ENCODE results near the gene CEACAM1. TPM values are rescaled to one million over a fixed set of nuclear protein-coding genes. Genes with fewer than 3 reads are reported as not detected.
"Not testable (repeated sequence)": the region's sequence is repeated elsewhere in the genome, so short reads cannot be mapped to it uniquely, and the experiment has no call there.

CEACAM1 gene
- total RNA-seq, 3 donors from 2014 or later (not counting 1 experiment from before 2014, with no cell fraction given), result 1.3 to 1.9 TPM; not detected in 1

GRCh38 chr19:42552086-42553065 is 24.1 kb upstream of the CEACAM1 start:
- no peaks in the 10 kb centered on the region for H3K27me3 ChIP-seq (ENCODE audit: control insufficient read depth, insufficient read depth, low read length)
- DNase-seq (no peak), ATAC-seq (no peak)
- H3K27me3 Mint-ChIP-seq (ENCODE audit: low read depth in 2 of 2), result peaks cover 15% of the 10 kb centered on the region in 2 donors
- H3K9me3 ChIP-seq (ENCODE audit: control insufficient read depth, insufficient read depth, low read length), result no peaks in the 10 kb centered on the region
- no peak overlapping the region for H3K4me3 Mint-ChIP-seq
- intact Hi-C loops (cut with micrococcal nuclease), result no loop called here
- H3K36me3 Mint-ChIP-seq, result no peaks in the 10 kb centered on the region
- no peak overlapping the region for H3K27ac ChIP-seq (ENCODE audit: low read length)
- peaks cover 31% of the 10 kb centered on the region for H3K4me1 ChIP-seq (ENCODE audit: control insufficient read depth, insufficient read depth, low read length)
- H3K4me1 Mint-ChIP-seq, result peaks cover 6 to 11% of the 10 kb centered on the region in 2 donors
- TF ChIP-seq CTCF (IDR thresholded peaks at IDR 0.05), result no peak
- H3K36me3 ChIP-seq (ENCODE audit: control insufficient read depth, insufficient read depth, low read length), result no peaks in the 10 kb centered on the region
- H3K9me3 Mint-ChIP-seq, result no peaks in the 10 kb centered on the region
- peak overlapping the region in 1 of 2 donors; percentile 38 for H3K27ac Mint-ChIP-seq
- WGBS (ENCODE audit: insufficient coverage), result 83% methylated on average over 8 of the region's 8 CpGs
- H3K4me3 ChIP-seq (ENCODE audit: low read length), result no peak overlapping the region

GRCh38 chr19:42550521-42550920 is 22.2 kb upstream of the CEACAM1 start:
- H3K4me3 ChIP-seq (ENCODE audit: low read length); H3K27me3 ChIP-seq (ENCODE audit: control insufficient read depth, insufficient read depth, low read length); H3K9me3 ChIP-seq (ENCODE audit: control insufficient read depth, insufficient read depth, low read length); H3K27ac ChIP-seq (ENCODE audit: low read length); H3K36me3 ChIP-seq (ENCODE audit: control insufficient read depth, insufficient read depth, low read length); H3K9me3 Mint-ChIP-seq; DNase-seq; intact Hi-C loops (cut with micrococcal nuclease); H3K27ac Mint-ChIP-seq; H3K4me3 Mint-ChIP-seq; H3K4me1 Mint-ChIP-seq; ATAC-seq; H3K36me3 Mint-ChIP-seq: not testable (repeated sequence)
- 92% methylated on average over 6 of the region's 6 CpGs for WGBS (ENCODE audit: insufficient coverage)
- peaks cover 8 to 11% of the 10 kb centered on the region in 2 donors for H3K27me3 Mint-ChIP-seq (ENCODE audit: low read depth in 2 of 2)
- peaks cover 24% of the 10 kb centered on the region for H3K4me1 ChIP-seq (ENCODE audit: control insufficient read depth, insufficient read depth, low read length)

- H3K36me3 Mint-ChIP-seq; H3K9me3 ChIP-seq (ENCODE audit: control insufficient read depth, insufficient read depth, low read length); H3K27ac ChIP-seq (ENCODE audit: low read length); H3K4me1 Mint-ChIP-seq; H3K9me3 Mint-ChIP-seq; DNase-seq; H3K27me3 ChIP-seq (ENCODE audit: control insufficient read depth, insufficient read depth, low read length); H3K27ac Mint-ChIP-seq; H3K36me3 ChIP-seq (ENCODE audit: control insufficient read depth, insufficient read depth, low read length); ATAC-seq; H3K4me3 Mint-ChIP-seq; H3K27me3 Mint-ChIP-seq (ENCODE audit: low read depth in 2 of 2); H3K4me3 ChIP-seq (ENCODE audit: low read length); intact Hi-C loops (cut with micrococcal nuclease): not testable (repeated sequence)
- H3K4me1 ChIP-seq (ENCODE audit: control insufficient read depth, insufficient read depth, low read length), result peaks cover 16% of the 10 kb centered on the region
- no CpG with 5 or more reads among the region's 1 CpG for WGBS (ENCODE audit: insufficient coverage)
Observed at GRCh38 chr19:42549067-42549466, 20.8 kb upstream of the CEACAM1 start.

GRCh38 chr19:42548552-42548951 is 20.3 kb upstream of the CEACAM1 start:
- Mint-ChIP-seq H3K4me3 (no peak overlapping the region), H3K27ac (no peak overlapping the region), H3K27me3 (ENCODE audit: low read depth in 2 of 2) (peaks cover 4 to 8% of the 10 kb centered on the region in 2 donors), H3K4me1 (no peaks in the 10 kb centered on the region), H3K9me3 (no peaks in the 10 kb centered on the region), H3K36me3 (no peaks in the 10 kb centered on the region)
- ATAC-seq (no peak), DNase-seq (no peak)
- intact Hi-C loops (cut with micrococcal nuclease), result no loop called here
- TF ChIP-seq CTCF (IDR thresholded peaks at IDR 0.05), result no peak
- Histone ChIP-seq H3K9me3 (ENCODE audit: control insufficient read depth, insufficient read depth, low read length) (no peaks in the 10 kb centered on the region), H3K27ac (ENCODE audit: low read length) (no peak overlapping the region), H3K4me1 (ENCODE audit: control insufficient read depth, insufficient read depth, low read length) (peaks cover 11% of the 10 kb centered on the region), H3K36me3 (ENCODE audit: control insufficient read depth, insufficient read depth, low read length) (no peaks in the 10 kb centered on the region), H3K27me3 (ENCODE audit: control insufficient read depth, insufficient read depth, low read length) (no peaks in the 10 kb centered on the region), H3K4me3 (ENCODE audit: low read length) (no peak overlapping the region)
- no CpG with 5 or more reads among the region's 4 CpGs for WGBS (ENCODE audit: insufficient coverage)
